HK-2 (cell line): ENCODE data around the gene CCDC9B.
A peak's percentile ranks its signal among the peaks of the same experiment; 100 is the strongest.

ENCODE experiments used
- DNase-seq: peaks from one replicate; pipeline ENCODE4 v3.0.0-alpha.2; 2018; ENCODE audit not compliant: unreplicated experiment

CCDC9B gene

GRCh38 chr15:40340740-40341400, at the start of gene CCDC9B:
Gene CCDC9B (minus strand): TSS chr15:40340939. CDS start chr15:40340819, 120 bp downstream.
- peak; percentile 77 for DNase-seq

- no peak for DNase-seq
These were observed 49.3 kb upstream of the CCDC9B start for GRCh38 chr15:40389824-40390595.

- no peak for DNase-seq
These were observed 48.4 kb upstream of the CCDC9B start for GRCh38 chr15:40388941-40389823.

- DNase-seq: no peak
These were observed 45.7 kb upstream of the CCDC9B start for GRCh38 chr15:40386480-40386879.

- peak; percentile 83 for DNase-seq
These were observed 42.1 kb upstream of the CCDC9B start, which contains the start of gene KNSTRN for GRCh38 chr15:40382580-40383456. Gene KNSTRN (plus strand): TSS chr15:40382721. CDS start chr15:40382836, 115 bp downstream.

- DNase-seq: no peak
These were observed 41.2 kb upstream of the CCDC9B start for GRCh38 chr15:40381818-40382529.

GRCh38 chr15:40380636-40381035, 39.9 kb upstream of the CCDC9B start:
- no peak for DNase-seq

- peak; percentile 49 for DNase-seq
These were observed 39.1 kb upstream of the CCDC9B start for GRCh38 chr15:40379853-40380252.

- no peak for DNase-seq
These were observed 38.6 kb upstream of the CCDC9B start for GRCh38 chr15:40379374-40379773.

GRCh38 chr15:40377606-40378005, 36.9 kb upstream of the CCDC9B start:
- DNase-seq: no peak

GRCh38 chr15:40372981-40373380, 32.2 kb upstream of the CCDC9B start:
- DNase-seq: no peak

GRCh38 chr15:40369971-40370370, 29.2 kb upstream of the CCDC9B start:
- DNase-seq: no peak

GRCh38 chr15:40369474-40369869, 28.7 kb upstream of the CCDC9B start:
- DNase-seq: no peak

- DNase-seq: no peak
These were observed 28.2 kb upstream of the CCDC9B start for GRCh38 chr15:40368719-40369473.

- DNase-seq: peak; percentile 83
These were observed 27.2 kb upstream of the CCDC9B start for GRCh38 chr15:40367686-40368611.

- no peak for DNase-seq
These were observed 26.6 kb upstream of the CCDC9B start for GRCh38 chr15:40367371-40367685.

- no peak for DNase-seq
These were observed 26.0 kb upstream of the CCDC9B start for GRCh38 chr15:40366457-40367370.
